H1 (cell line): ENCODE results near the gene SEC16A. TPM values are rescaled to one million over a fixed set of nuclear protein-coding genes. Genes with fewer than 3 reads are reported as not detected.

ENCODE experiments used
- CBX8 ChIP-seq: fragments of 300-800, 300-1000 bp; sonication (generic); IDR thresholded peaks from 2 replicates; pipeline ENCODE4 v1.7.1; 2016; ENCODE audit warnings: low read depth, low read length, borderline replicate concordance
- CTBP2 ChIP-seq: IDR thresholded peaks from 2 replicates; pipeline ENCODE4 v1.7.0; 2011; ENCODE audit warnings: borderline replicate concordance, mild to moderate bottlenecking, moderate library complexity, mixed read lengths, low read length; ENCODE audit not compliant: insufficient read depth, insufficient read length
- HDAC2 ChIP-seq, 2 experiments: fragments of 300-600 bp in 1 of 2; sonication (generic) in 1 of 2; IDR thresholded peaks; 2 replicates each; pipeline ENCODE4 v1.6.1; 2011 to 2012; ENCODE audit warnings: low read depth in 2 of 2, low read length in 2 of 2, mild to moderate bottlenecking in 2 of 2, moderate library complexity in 2 of 2, borderline replicate concordance in 1 of 2, inconsistent platforms in 1 of 2
- KDM1A ChIP-seq: fragments of 200-600, 300-600 bp; sonication (generic); IDR thresholded peaks from 2 replicates; pipeline ENCODE4 v1.7.1; 2016; ENCODE audit warnings: mild to moderate bottlenecking, low read length, borderline replicate concordance
- NANOG ChIP-seq: IDR thresholded peaks from 2 replicates; pipeline ENCODE4 v1.6.1; 2011; ENCODE audit warnings: low read length, low read depth, mild to moderate bottlenecking, inconsistent platforms; ENCODE audit not compliant: insufficient read depth, poor library complexity, severe bottlenecking
- POLR2AphosphoS5 ChIP-seq: IDR thresholded peaks from 2 replicates; pipeline ENCODE4 v1.6.1; 2011; ENCODE audit warnings: low read depth, low read length
- SAP30 ChIP-seq: fragments of 300-600 bp; sonication (generic); IDR thresholded peaks from 2 replicates; pipeline ENCODE4 v1.7.1; 2012; ENCODE audit warnings: low read length, moderate library complexity, mild to moderate bottlenecking, inconsistent platforms; ENCODE audit not compliant: insufficient read depth, insufficient replicate concordance
- SIN3A ChIP-seq, 2 experiments: IDR thresholded peaks in 1 of 2; conservative IDR thresholded peaks in 1 of 2; 2 replicates each; pipeline ENCODE4 v1.6.1; 2011 to 2012; ENCODE audit warnings: low read length in 2 of 2, improper control_type of control experiment in 1 of 2, low read depth in 1 of 2, mild to moderate bottlenecking in 1 of 2
- TCF12 ChIP-seq: IDR thresholded peaks from 2 replicates; pipeline ENCODE4 v1.6.1; 2011; ENCODE audit warnings: low read depth, mild to moderate bottlenecking, low read length
- polyA plus RNA-seq, 7 experiments: library from polyadenylated mRNA; depleted of rRNA in 3 of 7; stranded (reverse) in 5 of 7; unstranded in 2 of 7; fragments of >200 nt in 5 of 7; fragments of 200-250 nt in 2 of 7; gene quantifications; 1 replicate in 5 of 7; 2 replicates in 1 of 7; 4 replicates in 1 of 7; pipeline versions ENCODE4 v1.2.1 to v1.2.3, GENCODE V29; 2011 to 2013; ENCODE audit warnings: missing spikeins in 2 of 7, mixed read lengths in 2 of 7
- total RNA-seq: library from RNA; stranded (reverse); fragmentation: NEBNext Ultra II Directional; extraction: Animal tissue kit (Norgen Biotek cat#: 25700); gene quantifications from 2 replicates; pipeline ENCODE4 v1.2.1, GENCODE V29; 2021
- TF ChIP-seq, protein P1 (sequence below): fragments of 300-600 bp; sonication (generic); IDR thresholded peaks from 2 replicates; pipeline ENCODE4 v1.7.1; 2012; ENCODE audit warnings: low read length, moderate library complexity, mild to moderate bottlenecking, inconsistent platforms; ENCODE audit not compliant: insufficient replicate concordance

The SEC16A gene
- total and polyA plus RNA-seq, 2 of the 8 experiments (the other 6 are each of a cell fraction or from before 2014, with no cell fraction given), result 21.6 to 49.0 TPM

DNA sequence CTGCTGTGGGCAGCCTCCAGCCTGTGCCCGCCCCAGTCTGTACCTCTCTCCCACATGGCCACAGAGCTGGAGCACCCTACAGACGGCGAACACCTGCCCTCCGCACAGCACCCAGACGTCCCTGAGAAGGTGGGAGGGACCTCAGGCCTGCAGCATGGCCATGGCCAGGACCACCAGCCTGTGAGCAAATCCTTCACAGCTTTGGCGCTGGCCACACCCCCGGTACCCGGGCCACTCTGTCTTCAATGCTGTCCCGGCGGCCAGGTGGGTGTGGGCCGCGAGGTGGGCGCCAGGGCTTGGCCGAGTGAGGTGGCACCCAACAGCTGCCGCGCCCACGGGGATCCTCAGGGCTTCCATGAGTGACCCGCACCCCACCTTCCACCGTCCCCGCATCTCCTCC lies 44.3 kb upstream of the SEC16A start (continued):
- TF ChIP-seq, protein P1, sequence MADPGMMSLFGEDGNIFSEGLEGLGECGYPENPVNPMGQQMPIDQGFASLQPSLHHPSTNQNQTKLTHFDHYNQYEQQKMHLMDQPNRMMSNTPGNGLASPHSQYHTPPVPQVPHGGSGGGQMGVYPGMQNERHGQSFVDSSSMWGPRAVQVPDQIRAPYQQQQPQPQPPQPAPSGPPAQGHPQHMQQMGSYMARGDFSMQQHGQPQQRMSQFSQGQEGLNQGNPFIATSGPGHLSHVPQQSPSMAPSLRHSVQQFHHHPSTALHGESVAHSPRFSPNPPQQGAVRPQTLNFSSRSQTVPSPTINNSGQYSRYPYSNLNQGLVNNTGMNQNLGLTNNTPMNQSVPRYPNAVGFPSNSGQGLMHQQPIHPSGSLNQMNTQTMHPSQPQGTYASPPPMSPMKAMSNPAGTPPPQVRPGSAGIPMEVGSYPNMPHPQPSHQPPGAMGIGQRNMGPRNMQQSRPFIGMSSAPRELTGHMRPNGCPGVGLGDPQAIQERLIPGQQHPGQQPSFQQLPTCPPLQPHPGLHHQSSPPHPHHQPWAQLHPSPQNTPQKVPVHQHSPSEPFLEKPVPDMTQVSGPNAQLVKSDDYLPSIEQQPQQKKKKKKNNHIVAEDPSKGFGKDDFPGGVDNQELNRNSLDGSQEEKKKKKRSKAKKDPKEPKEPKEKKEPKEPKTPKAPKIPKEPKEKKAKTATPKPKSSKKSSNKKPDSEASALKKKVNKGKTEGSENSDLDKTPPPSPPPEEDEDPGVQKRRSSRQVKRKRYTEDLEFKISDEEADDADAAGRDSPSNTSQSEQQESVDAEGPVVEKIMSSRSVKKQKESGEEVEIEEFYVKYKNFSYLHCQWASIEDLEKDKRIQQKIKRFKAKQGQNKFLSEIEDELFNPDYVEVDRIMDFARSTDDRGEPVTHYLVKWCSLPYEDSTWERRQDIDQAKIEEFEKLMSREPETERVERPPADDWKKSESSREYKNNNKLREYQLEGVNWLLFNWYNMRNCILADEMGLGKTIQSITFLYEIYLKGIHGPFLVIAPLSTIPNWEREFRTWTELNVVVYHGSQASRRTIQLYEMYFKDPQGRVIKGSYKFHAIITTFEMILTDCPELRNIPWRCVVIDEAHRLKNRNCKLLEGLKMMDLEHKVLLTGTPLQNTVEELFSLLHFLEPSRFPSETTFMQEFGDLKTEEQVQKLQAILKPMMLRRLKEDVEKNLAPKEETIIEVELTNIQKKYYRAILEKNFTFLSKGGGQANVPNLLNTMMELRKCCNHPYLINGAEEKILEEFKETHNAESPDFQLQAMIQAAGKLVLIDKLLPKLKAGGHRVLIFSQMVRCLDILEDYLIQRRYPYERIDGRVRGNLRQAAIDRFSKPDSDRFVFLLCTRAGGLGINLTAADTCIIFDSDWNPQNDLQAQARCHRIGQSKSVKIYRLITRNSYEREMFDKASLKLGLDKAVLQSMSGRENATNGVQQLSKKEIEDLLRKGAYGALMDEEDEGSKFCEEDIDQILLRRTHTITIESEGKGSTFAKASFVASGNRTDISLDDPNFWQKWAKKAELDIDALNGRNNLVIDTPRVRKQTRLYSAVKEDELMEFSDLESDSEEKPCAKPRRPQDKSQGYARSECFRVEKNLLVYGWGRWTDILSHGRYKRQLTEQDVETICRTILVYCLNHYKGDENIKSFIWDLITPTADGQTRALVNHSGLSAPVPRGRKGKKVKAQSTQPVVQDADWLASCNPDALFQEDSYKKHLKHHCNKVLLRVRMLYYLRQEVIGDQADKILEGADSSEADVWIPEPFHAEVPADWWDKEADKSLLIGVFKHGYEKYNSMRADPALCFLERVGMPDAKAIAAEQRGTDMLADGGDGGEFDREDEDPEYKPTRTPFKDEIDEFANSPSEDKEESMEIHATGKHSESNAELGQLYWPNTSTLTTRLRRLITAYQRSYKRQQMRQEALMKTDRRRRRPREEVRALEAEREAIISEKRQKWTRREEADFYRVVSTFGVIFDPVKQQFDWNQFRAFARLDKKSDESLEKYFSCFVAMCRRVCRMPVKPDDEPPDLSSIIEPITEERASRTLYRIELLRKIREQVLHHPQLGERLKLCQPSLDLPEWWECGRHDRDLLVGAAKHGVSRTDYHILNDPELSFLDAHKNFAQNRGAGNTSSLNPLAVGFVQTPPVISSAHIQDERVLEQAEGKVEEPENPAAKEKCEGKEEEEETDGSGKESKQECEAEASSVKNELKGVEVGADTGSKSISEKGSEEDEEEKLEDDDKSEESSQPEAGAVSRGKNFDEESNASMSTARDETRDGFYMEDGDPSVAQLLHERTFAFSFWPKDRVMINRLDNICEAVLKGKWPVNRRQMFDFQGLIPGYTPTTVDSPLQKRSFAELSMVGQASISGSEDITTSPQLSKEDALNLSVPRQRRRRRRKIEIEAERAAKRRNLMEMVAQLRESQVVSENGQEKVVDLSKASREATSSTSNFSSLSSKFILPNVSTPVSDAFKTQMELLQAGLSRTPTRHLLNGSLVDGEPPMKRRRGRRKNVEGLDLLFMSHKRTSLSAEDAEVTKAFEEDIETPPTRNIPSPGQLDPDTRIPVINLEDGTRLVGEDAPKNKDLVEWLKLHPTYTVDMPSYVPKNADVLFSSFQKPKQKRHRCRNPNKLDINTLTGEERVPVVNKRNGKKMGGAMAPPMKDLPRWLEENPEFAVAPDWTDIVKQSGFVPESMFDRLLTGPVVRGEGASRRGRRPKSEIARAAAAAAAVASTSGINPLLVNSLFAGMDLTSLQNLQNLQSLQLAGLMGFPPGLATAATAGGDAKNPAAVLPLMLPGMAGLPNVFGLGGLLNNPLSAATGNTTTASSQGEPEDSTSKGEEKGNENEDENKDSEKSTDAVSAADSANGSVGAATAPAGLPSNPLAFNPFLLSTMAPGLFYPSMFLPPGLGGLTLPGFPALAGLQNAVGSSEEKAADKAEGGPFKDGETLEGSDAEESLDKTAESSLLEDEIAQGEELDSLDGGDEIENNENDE, result no peak
- TF ChIP-seq POLR2AphosphoS5 (no peak), CBX8 (no peak), CTBP2 (no peak), NANOG (no peak), SIN3A (conservative IDR thresholded peaks at IDR 0.05 in 1 of 2, IDR thresholded peaks at IDR 0.05 in 1 of 2; ENCODE audit: low read depth in 1 of 2, low read length in 2 of 2) (no peak), TCF12 (no peak), SAP30 (no peak), KDM1A (no peak), HDAC2 (IDR thresholded peaks at IDR 0.05; ENCODE audit: borderline replicate concordance in 1 of 2, low read depth in 2 of 2, low read length in 2 of 2) (no peak)
